Psoas muscle (tissue), 8 donors: ENCODE results near the gene RHOBTB3. TPM values are rescaled to one million over a fixed set of nuclear protein-coding genes. Genes with fewer than 3 reads are reported as not detected.

Experiments
- ATAC-seq, 4 donors: fragments of 200-7000 bp; cut with Tn5 transposase; one replicate each; pipeline ENCODE4 v1.9.1; 2020; ENCODE audit warnings: moderate library complexity in 3 of 4, mild to moderate bottlenecking in 2 of 4
- DNase-seq, 2 donors: peaks; one replicate each; pipeline ENCODE4 v3.0.0-alpha.2; 2020
- H3K27ac ChIP-seq: fragments of 200-600 bp; one replicate; pipeline ENCODE4 v1.8.0; 2022
- H3K27me3 ChIP-seq, 3 donors: fragments of 200-600 bp in 1 of 3; one replicate each; pipeline versions ENCODE4 v1.6.1 to v1.8.0; 2013 to 2022; ENCODE audit warnings: low read length in 2 of 3, mild to moderate bottlenecking in 2 of 3, moderate library complexity in 1 of 3; ENCODE audit not compliant: insufficient read depth in 3 of 3
- H3K36me3 ChIP-seq, 2 donors: fragments of 200-600 bp in 1 of 2; one replicate each; pipeline versions ENCODE4 v1.6.1 to v1.8.0; 2013 to 2022; ENCODE audit warnings: low read depth in 1 of 2, mild to moderate bottlenecking in 1 of 2, moderate library complexity in 1 of 2; ENCODE audit not compliant: insufficient read depth in 1 of 2
- H3K4me1 ChIP-seq: fragments of 200-600 bp; one replicate; pipeline ENCODE4 v1.8.0; 2022
- H3K4me3 ChIP-seq: fragments of 200-600 bp; one replicate; pipeline ENCODE4 v1.8.0; 2022; ENCODE audit warnings: mild to moderate bottlenecking
- H3K9me3 ChIP-seq: fragments of 200-600 bp; one replicate; pipeline ENCODE4 v1.8.0; 2022
- WGBS, 3 donors: extraction: QIAGEN DNeasy Blood & Tissue Kit; methylation state at CpG; one replicate each; pipeline versions ENCODE4 v1.1.6 to v1.1.7; 2013; 5-methylcytosine and 5-hydroxymethylcytosine counted together
- intact Hi-C, 2 donors: fragments of 100-400 bp; cut with DNase I; formaldehyde crosslinking; loops; one replicate each; pipeline versions ENCODE4 v1.11.0 to v1.14.2; 2022
- polyA plus RNA-seq, 3 donors: library from polyadenylated mRNA; stranded (reverse); fragments of 200-250 nt; gene quantifications; one replicate each; pipeline ENCODE4 v1.2.3, GENCODE V29; 2013
- total RNA-seq, 4 donors: library from RNA; stranded (reverse); fragmentation: NEBNext Ultra II Directional in 2 of 4; extraction: Animal tissue kit (Norgen Biotek cat#: 25700) in 2 of 4; gene quantifications; one replicate each; pipeline versions ENCODE4 v1.2.1 to v1.2.4, GENCODE V29; 2021 to 2023
- TF ChIP-seq, protein P1 (sequence below): fragments of 200-600 bp; IDR thresholded peaks from one replicate; pipeline ENCODE4 v1.8.0; 2022; ENCODE audit warnings: antibody characterized with exemption
- donor health status: healthy with polysubstance abuse.
- donor health status: DM: no; HTN: no; CAD: no; lungs with moderate emphysema.
- donor health status: Bipolar disorder and iron deficiency.
- donor health status: healthy.
- donor health status: DM: yes; HTN: yes; CAD: no.
- donor health status: DM: no; HTN: no; CAD: no.
- donor health status: DM: no; HTN: no; CAD: no.
- donor health status: DM: yes; HTN: yes; CAD: no.

RHOBTB3 gene
- total and polyA plus RNA-seq, 7 donors, result 19.0 to 86.0 (median 53.2) TPM

DNA sequence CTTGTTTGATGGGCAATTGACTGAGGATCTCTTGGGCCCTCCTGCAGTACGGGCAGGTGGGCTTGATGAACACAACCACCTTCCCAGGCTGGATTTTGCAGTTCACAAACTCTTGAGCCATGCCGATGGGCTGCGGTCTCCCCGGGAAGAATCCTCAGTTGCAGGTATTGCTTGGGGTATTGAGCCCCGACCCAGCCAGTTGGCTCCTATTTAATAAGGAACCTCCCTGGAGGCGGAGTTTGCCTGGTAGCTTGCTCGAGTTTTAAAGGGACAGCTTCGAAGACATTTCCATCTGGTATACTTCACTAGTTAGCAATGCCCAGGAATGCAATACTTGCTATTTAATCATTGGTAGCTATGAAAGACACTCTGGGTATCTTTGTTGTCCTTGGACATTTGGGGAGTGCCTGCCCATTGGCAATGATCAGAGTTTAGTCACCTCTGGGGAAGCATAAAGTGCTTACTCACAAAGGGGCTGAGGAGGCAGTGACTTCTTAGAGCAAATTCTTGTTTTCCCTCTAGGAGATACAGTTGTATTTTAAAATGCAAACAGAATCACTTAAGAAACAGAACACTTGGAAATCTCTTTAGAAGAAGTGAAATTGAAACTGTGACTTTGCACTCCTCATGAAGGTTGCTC is 91.5 kb downstream of the RHOBTB3 start, which contains the start of gene GLRX:
GLRX (minus strand) TSS at position 185 of the 640 bp plus-strand sequence; CDS start at position 121, 64 bp downstream.
- peak; percentile 70 to 75 (median 72) for ATAC-seq
- peak; percentile 74 to 84 for DNase-seq
- Histone ChIP-seq H3K27ac (peak within 1 kb of the TSS; percentile 95), H3K27me3 (no peaks in the 10 kb centered on the region), H3K4me1 (peaks cover 46% of the 10 kb centered on the region), H3K9me3 (no peaks in the 10 kb centered on the region), H3K36me3 (peaks cover 4 to 26% of the 10 kb centered on the region in 2 donors), H3K4me3 (peak within 1 kb of the TSS; percentile 95)
- TF ChIP-seq, protein P1, sequence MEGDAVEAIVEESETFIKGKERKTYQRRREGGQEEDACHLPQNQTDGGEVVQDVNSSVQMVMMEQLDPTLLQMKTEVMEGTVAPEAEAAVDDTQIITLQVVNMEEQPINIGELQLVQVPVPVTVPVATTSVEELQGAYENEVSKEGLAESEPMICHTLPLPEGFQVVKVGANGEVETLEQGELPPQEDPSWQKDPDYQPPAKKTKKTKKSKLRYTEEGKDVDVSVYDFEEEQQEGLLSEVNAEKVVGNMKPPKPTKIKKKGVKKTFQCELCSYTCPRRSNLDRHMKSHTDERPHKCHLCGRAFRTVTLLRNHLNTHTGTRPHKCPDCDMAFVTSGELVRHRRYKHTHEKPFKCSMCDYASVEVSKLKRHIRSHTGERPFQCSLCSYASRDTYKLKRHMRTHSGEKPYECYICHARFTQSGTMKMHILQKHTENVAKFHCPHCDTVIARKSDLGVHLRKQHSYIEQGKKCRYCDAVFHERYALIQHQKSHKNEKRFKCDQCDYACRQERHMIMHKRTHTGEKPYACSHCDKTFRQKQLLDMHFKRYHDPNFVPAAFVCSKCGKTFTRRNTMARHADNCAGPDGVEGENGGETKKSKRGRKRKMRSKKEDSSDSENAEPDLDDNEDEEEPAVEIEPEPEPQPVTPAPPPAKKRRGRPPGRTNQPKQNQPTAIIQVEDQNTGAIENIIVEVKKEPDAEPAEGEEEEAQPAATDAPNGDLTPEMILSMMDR, result no peak
- intact Hi-C loops, result loop anchor here in 1 of 2 donors (2.0 kb wide), 1 partner anchor 14 kb away; no protein-coding TSS in a partner anchor
- WGBS, 3 donors, result 0 to 1% (median 0%) methylated on average over 8 of the region's 8 CpGs

GRCh38 chr5:95823218-95823737 is 92.1 kb downstream of the RHOBTB3 start:
- 39 to 57% (median 43%) methylated on average over 7 of the region's 7 CpGs for WGBS, 3 donors
- H3K9me3 ChIP-seq, result no peaks in the 10 kb centered on the region
- H3K36me3 ChIP-seq, result peaks cover 4 to 26% of the 10 kb centered on the region in 2 donors
- ATAC-seq, result peak in 2 of 4 donors; percentile 19 to 26
- H3K4me1 ChIP-seq, result peaks cover 41% of the 10 kb centered on the region
- H3K27me3 ChIP-seq, result no peaks in the 10 kb centered on the region
- intact Hi-C loops, result loop anchor here in 1 of 2 donors (2.0 kb wide), 1 partner anchor 14 kb away; no protein-coding TSS in a partner anchor
- peak overlapping the region; percentile 95 for H3K27ac ChIP-seq
- peak overlapping the region; percentile 95 for H3K4me3 ChIP-seq
- TF ChIP-seq, protein P1, result no peak
- DNase-seq, result no peak

GRCh38 chr5:95823738-95824609 is 92.8 kb downstream of the RHOBTB3 start:
- peaks cover 39% of the 10 kb centered on the region for H3K4me1 ChIP-seq
- no peaks in the 10 kb centered on the region for H3K9me3 ChIP-seq
- peaks cover 2 to 23% of the 10 kb centered on the region in 2 donors for H3K36me3 ChIP-seq
- TF ChIP-seq, protein P1, result no peak
- intact Hi-C loops, result loop anchor here in 1 of 2 donors (2.0 kb wide), 1 partner anchor 13 kb away; no protein-coding TSS in a partner anchor
- ATAC-seq (peak; percentile 51 to 65 (median 58)), DNase-seq (peak; percentile 75 to 82)
- peak overlapping the region; percentile 95 for H3K27ac ChIP-seq
- peak overlapping the region; percentile 95 for H3K4me3 ChIP-seq
- 26 to 39% (median 27%) methylated on average over 12 of the region's 12 CpGs for WGBS, 3 donors
- no peaks in the 10 kb centered on the region for H3K27me3 ChIP-seq

GRCh38 chr5:95824747-95825146 is 93.6 kb downstream of the RHOBTB3 start:
- TF ChIP-seq, protein P1, result no peak
- Histone ChIP-seq H3K27ac (peak overlapping the region; percentile 95), H3K27me3 (no peaks in the 10 kb centered on the region), H3K9me3 (no peaks in the 10 kb centered on the region), H3K4me3 (no peak overlapping the region), H3K36me3 (peaks cover 0 to 17% of the 10 kb centered on the region in 2 donors), H3K4me1 (peaks cover 32% of the 10 kb centered on the region)
- ATAC-seq, result no peak
- intact Hi-C loops, result no loop called here
- WGBS, 3 donors, result 90 to 94% (median 92%) methylated on average over 5 of the region's 5 CpGs
- DNase-seq, result no peak
